Measurements from ENCODE around the gene RAET1E. TPM values are rescaled to one million over a fixed set of nuclear protein-coding genes. Genes with fewer than 3 reads are reported as not detected.
"Not testable (repeated sequence)": the region's sequence is repeated elsewhere in the genome, so short reads cannot be mapped to it uniquely, and the experiment has no call there.

The RAET1E gene
- total RNA-seq, 1 donor from 2014 or later, result 27.5 TPM

DNA sequence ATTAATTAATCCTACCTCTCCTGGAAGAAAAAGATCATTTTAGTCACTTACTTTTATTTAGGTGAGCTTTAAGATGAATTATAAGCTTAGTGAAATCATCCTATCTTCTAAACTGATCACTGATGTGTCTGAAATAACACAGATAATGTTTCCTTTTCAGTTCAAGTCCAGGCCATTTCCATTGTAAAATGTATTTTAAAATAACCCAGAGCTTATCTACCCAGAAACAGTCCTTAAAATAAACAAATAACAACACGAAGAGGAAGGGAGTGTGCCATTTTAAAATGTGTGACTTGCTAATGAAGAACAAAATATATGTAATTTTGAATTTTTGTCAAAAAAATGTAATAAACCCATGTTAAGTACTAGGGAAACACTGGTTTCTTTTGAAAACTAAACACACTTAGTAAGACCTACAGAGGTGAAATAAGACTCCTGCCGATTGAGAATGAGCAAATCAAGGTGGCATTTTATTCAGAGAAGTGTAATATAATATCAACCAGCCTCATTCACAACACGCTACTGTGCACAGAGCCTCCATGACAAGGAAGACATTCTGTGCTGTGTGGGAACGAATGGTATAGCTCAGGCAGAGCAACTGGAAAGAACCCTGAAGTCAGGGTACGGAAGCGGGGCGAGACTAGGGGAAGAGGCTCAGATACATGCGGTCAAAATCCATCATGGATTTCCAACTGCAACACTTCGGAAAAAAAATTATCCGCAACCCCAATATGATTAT is 41.5 kb downstream of the RAET1E start:
- peaks cover 40% of the 10 kb centered on the region for H3K4me1 ChIP-seq
- H3K9me3 ChIP-seq, result no peaks in the 10 kb centered on the region
- no peak overlapping the region for H3K27ac ChIP-seq
- TF ChIP-seq POLR2AphosphoS5 (IDR thresholded peaks at IDR 0.05; ENCODE audit: insufficient read depth in 1 of 2, low read depth in 1 of 2), result no peak
- TF ChIP-seq, protein P1, sequence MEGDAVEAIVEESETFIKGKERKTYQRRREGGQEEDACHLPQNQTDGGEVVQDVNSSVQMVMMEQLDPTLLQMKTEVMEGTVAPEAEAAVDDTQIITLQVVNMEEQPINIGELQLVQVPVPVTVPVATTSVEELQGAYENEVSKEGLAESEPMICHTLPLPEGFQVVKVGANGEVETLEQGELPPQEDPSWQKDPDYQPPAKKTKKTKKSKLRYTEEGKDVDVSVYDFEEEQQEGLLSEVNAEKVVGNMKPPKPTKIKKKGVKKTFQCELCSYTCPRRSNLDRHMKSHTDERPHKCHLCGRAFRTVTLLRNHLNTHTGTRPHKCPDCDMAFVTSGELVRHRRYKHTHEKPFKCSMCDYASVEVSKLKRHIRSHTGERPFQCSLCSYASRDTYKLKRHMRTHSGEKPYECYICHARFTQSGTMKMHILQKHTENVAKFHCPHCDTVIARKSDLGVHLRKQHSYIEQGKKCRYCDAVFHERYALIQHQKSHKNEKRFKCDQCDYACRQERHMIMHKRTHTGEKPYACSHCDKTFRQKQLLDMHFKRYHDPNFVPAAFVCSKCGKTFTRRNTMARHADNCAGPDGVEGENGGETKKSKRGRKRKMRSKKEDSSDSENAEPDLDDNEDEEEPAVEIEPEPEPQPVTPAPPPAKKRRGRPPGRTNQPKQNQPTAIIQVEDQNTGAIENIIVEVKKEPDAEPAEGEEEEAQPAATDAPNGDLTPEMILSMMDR (IDR thresholded peaks at IDR 0.05), result no peak
- no peak for TF ChIP-seq POLR2A (IDR thresholded peaks at IDR 0.05)
- intact Hi-C loops (cut with DNase I), result no loop called here
- no peaks in the 10 kb centered on the region for H3K27me3 ChIP-seq
- peak in 1 of 2 donors; percentile 40 for DNase-seq (ENCODE audit: extremely low spot score in 2 of 2)
- no peaks in the 10 kb centered on the region for H3K36me3 ChIP-seq
- H3K4me3 ChIP-seq, result peak overlapping the region in 1 of 2 donors; percentile 1

DNA sequence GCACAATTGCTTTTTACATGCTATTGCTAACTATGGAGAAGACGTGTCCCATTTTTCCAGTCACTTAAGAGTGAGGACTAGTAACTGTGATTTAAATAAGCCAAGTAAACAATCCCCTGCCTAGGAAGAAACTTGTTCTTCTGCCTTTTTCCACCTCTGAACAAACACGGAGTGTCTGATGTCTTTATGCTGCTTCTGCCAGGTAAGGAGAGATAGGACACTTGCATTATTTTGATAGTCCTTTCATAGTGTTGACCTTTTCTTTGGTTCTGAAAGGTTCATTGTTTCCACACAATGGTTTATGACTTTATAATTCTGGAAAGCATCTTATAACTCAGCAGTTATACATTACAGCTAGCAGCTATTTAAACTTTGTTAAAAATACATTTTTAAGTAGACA is 42.2 kb downstream of the RAET1E start:
- Histone ChIP-seq H3K36me3 (no peaks in the 10 kb centered on the region), H3K27ac (no peak overlapping the region), H3K4me3 (no peak overlapping the region), H3K9me3 (no peaks in the 10 kb centered on the region), H3K4me1 (peaks cover 33% of the 10 kb centered on the region), H3K27me3 (no peaks in the 10 kb centered on the region)
- no peak for DNase-seq (ENCODE audit: extremely low spot score in 2 of 2)
- no peak for TF ChIP-seq POLR2AphosphoS5 (IDR thresholded peaks at IDR 0.05; ENCODE audit: insufficient read depth in 1 of 2, low read depth in 1 of 2)
- no peak for TF ChIP-seq POLR2A (IDR thresholded peaks at IDR 0.05)
- TF ChIP-seq, protein P1 (IDR thresholded peaks at IDR 0.05), result no peak
- intact Hi-C loops (cut with DNase I), result no loop called here

DNA sequence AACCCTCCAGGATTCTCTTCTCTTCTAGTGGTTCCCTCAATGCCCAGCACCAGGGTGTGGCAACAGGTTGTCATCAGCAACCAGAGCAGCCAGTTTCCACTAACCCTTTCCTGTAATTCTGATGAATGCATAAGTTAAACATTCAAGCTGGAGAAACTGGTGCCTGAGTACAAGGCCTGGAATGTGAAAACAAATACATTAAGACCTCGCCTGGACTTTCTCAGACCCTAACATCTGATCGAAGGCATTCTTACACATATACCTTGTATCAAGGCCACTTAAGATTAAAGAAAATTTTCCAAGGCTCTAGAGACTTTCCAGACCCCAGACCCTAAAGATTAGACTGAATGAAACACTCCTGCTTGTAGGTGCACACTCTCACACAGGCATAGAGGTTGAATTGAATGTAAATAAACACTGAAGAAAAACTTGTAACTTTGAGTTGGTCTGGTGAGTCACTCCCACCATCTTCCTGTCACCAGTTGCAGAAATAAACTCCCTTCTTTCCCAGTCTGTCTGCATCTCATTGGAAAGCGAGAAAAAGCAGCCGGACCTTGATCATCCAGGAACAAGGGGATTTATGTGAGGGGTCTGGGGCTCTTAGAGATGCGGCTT is 42.8 kb downstream of the RAET1E start:
- TF ChIP-seq, protein P1 (IDR thresholded peaks at IDR 0.05), result no peak
- H3K36me3 ChIP-seq, result no peaks in the 10 kb centered on the region
- no peak overlapping the region for H3K4me3 ChIP-seq
- H3K27me3 ChIP-seq, result no peaks in the 10 kb centered on the region
- peak in 1 of 2 donors; percentile 56 for DNase-seq (ENCODE audit: extremely low spot score in 2 of 2)
- intact Hi-C loops (cut with DNase I), result no loop called here
- no peak overlapping the region for H3K27ac ChIP-seq
- H3K9me3 ChIP-seq, result no peaks in the 10 kb centered on the region
- H3K4me1 ChIP-seq, result peaks cover 27% of the 10 kb centered on the region

DNA sequence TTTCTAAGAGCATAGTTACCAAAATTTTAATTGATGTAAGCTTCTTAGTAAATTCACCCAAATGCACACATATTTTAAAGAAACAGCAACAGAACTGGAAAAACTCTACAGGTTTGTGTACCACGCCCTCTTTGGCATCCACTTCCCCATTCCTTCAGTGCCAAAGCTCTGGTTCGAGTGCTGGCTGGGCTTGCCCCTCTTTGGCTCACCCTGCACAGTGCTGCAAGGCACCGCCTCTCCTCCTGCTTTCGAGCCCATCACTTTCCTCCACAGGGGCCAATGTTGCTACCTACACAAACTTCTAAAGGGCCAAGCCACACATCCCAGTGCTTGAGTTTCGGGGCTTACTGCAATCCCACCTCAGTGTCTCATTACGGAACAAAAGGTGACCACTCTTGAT is 43.4 kb downstream of the RAET1E start:
- Histone ChIP-seq H3K9me3 (no peaks in the 10 kb centered on the region), H3K27ac (no peak overlapping the region), H3K4me3 (no peak overlapping the region), H3K36me3 (no peaks in the 10 kb centered on the region), H3K27me3 (no peaks in the 10 kb centered on the region), H3K4me1 (peaks cover 26% of the 10 kb centered on the region)
- intact Hi-C loops (cut with DNase I), result no loop called here
- TF ChIP-seq POLR2A (IDR thresholded peaks at IDR 0.05) (no peak), POLR2AphosphoS5 (IDR thresholded peaks at IDR 0.05; ENCODE audit: insufficient read depth in 1 of 2, low read depth in 1 of 2) (no peak)
- TF ChIP-seq, protein P1 (IDR thresholded peaks at IDR 0.05), result no peak
- peak in 1 of 2 donors; percentile 27 for DNase-seq (ENCODE audit: extremely low spot score in 2 of 2)

DNA sequence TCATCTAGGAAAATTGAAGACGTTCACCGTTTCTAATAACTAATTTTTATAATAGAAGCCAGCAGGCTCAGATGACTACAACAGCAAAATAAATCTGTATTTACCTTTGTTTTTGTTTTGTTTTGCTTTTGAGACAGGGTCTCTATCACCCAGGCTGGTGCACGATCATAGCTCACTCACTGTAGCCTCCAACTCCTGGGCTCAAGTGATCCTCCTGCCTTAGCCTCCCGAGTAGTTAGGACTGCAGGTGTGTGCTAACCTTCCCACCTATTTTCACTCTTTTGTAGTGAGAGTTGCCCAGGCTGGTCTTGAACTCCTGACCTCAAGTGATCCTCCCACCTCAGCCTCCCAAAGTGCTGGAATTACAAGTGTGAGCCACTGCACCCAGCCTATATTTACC is 43.9 kb downstream of the RAET1E start:
- H3K9me3 ChIP-seq; DNase-seq (ENCODE audit: extremely low spot score in 2 of 2); H3K27me3 ChIP-seq; H3K27ac ChIP-seq; intact Hi-C loops (cut with DNase I); H3K4me3 ChIP-seq; H3K36me3 ChIP-seq: not testable (repeated sequence)
- H3K4me1 ChIP-seq, result peaks cover 26% of the 10 kb centered on the region
